ENCODE results near the gene OSBPL5. TPM values are rescaled to one million over a fixed set of nuclear protein-coding genes. Genes with fewer than 3 reads are reported as not detected.

Gene OSBPL5
- total RNA-seq, 2 donors from 2014 or later = 34.0 to 69.5 TPM

DNA sequence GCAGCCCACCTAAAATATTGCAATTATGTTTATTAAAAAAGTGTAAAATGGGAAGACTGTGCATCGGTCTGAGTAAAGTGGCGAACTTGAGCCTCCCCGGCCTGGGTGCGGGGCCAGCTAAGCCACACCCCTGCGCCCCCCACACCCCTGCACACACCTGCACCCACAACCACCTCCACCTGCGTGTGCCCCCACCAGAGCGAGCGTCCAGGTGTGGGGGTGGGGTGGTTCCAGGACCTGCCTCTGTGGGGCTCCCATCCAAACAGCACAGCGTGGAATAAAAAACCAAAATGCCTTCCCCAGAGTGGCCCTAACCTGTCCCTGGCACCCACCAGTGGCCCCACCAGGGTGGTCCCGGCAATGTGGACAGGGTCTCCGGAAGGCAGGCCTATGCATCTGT lies 77.7 kb downstream of the OSBPL5 start:
- DNase-seq = no peak
- H3K36me3 ChIP-seq = no peaks in the 10 kb centered on the region
- H3K4me3 ChIP-seq = no peak overlapping the region
- H3K27ac ChIP-seq = no peak overlapping the region
- TF ChIP-seq, protein P1, sequence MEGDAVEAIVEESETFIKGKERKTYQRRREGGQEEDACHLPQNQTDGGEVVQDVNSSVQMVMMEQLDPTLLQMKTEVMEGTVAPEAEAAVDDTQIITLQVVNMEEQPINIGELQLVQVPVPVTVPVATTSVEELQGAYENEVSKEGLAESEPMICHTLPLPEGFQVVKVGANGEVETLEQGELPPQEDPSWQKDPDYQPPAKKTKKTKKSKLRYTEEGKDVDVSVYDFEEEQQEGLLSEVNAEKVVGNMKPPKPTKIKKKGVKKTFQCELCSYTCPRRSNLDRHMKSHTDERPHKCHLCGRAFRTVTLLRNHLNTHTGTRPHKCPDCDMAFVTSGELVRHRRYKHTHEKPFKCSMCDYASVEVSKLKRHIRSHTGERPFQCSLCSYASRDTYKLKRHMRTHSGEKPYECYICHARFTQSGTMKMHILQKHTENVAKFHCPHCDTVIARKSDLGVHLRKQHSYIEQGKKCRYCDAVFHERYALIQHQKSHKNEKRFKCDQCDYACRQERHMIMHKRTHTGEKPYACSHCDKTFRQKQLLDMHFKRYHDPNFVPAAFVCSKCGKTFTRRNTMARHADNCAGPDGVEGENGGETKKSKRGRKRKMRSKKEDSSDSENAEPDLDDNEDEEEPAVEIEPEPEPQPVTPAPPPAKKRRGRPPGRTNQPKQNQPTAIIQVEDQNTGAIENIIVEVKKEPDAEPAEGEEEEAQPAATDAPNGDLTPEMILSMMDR (IDR thresholded peaks at IDR 0.05) = no peak
- H3K27me3 ChIP-seq = no peaks in the 10 kb centered on the region
- intact Hi-C loops (cut with DNase I) = no loop called here
- H3K4me1 ChIP-seq = peaks cover 6% of the 10 kb centered on the region
- H3K9me3 ChIP-seq = no peaks in the 10 kb centered on the region
- no peak overlapping the region for H3K9ac ChIP-seq (ENCODE audit: low read depth in 2 of 2, low read length in 2 of 2)

DNA sequence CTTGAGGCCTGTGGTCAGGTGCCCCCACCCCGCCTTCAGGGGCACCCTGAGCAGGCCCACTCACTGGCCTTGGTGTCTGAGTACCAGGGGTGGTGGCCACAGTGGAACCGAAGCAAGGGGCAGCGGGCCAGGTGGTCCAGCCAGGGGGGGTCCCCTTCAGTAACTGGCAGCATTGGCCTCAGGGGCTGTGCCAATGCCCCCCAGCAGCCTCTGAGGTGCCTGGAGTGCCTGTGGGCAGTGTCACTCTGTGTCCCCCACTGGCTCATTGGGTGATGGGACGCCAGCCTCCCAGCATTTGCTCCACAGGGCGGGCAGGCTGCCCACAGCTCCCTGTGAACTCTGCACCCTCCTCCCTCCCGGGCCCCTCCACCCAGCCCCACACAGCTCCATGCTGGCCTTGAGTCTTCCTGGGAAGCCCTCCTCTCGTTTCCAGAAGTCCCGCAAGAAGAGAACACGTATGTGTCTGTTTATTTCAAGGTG lies 78.4 kb downstream of the OSBPL5 start:
- no peak overlapping the region for H3K27ac ChIP-seq
- no peak overlapping the region for H3K4me3 ChIP-seq
- H3K27me3 ChIP-seq = no peaks in the 10 kb centered on the region
- H3K4me1 ChIP-seq = peaks cover 3% of the 10 kb centered on the region
- TF ChIP-seq, protein P1 (IDR thresholded peaks at IDR 0.05) = no peak
- intact Hi-C loops (cut with DNase I) = no loop called here
- DNase-seq = no peak
- H3K36me3 ChIP-seq = no peaks in the 10 kb centered on the region
- H3K9me3 ChIP-seq = no peaks in the 10 kb centered on the region
- H3K9ac ChIP-seq (ENCODE audit: low read depth in 2 of 2, low read length in 2 of 2) = no peak overlapping the region

DNA sequence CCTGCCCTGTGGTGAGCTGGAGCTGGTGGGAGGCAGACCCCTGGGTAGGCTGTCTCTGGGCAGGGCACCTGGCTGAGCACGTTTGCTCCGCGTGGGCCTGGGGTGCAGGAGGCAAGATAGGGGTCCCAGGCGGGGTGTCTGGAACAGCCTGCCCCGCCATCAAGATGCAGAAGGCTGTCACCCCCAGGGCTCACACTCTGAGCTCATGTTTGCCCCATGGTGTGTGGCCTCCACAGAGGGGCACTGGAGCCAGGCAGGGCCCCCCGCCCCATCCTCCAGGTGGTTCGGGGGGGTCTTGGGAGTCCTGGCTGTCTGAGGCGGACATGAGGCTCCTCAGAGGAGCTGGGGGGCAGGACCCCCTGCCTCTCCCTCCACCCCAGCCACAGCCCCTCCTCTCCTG lies 79.0 kb downstream of the OSBPL5 start:
- Histone ChIP-seq H3K27me3 (no peaks in the 10 kb centered on the region), H3K4me1 (no peaks in the 10 kb centered on the region), H3K27ac (no peak overlapping the region), H3K9ac (ENCODE audit: low read depth in 2 of 2, low read length in 2 of 2) (no peak overlapping the region), H3K9me3 (no peaks in the 10 kb centered on the region), H3K4me3 (no peak overlapping the region), H3K36me3 (no peaks in the 10 kb centered on the region)
- TF ChIP-seq, protein P1 (IDR thresholded peaks at IDR 0.05) = no peak
- intact Hi-C loops (cut with DNase I) = no loop called here
- no peak for DNase-seq

DNA sequence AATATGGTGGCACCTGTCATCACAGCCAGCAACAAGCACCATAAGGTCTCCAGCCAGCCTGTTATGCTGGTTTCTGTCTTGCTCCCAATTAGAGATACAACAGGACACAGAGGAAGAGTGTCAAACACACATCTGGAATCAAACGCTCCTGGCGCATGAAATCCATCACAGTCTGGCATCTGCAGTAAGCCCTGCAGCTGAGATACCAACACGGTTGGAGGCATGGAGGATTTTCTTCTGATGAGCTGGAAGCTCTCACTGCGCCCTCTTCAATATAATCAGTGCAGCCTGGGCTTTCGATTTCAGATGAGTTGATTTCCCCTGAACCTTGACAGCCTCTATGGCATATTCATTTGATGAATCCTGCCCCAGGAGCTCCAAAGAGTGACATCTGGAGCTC lies 80.1 kb downstream of the OSBPL5 start:
- intact Hi-C loops (cut with DNase I) = no loop called here

DNA sequence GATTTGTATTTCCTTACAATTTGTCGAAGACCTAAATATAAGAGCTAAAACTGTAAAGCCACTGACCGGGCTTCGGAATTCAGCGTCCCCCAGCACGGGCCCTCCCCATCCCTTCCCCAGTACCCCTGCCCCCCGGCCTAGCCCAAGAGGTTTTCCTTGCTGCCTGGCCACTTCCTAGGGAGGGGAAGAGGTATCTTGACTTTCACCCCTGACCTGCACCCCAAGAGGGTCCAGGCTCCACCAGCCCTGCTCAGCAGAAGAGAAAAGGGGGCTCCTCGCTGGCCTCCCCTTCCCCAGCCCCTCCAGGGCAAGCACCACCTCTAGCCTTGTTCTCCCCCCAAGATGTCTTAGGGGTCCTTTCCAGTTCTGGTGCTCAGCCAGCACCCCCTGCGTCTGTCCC lies 81.8 kb downstream of the OSBPL5 start:
- H3K9ac ChIP-seq (ENCODE audit: low read depth in 2 of 2, low read length in 2 of 2) = no peak overlapping the region
- H3K27ac ChIP-seq = no peak overlapping the region
- intact Hi-C loops (cut with DNase I) = no loop called here
- DNase-seq = no peak
- no peaks in the 10 kb centered on the region for H3K4me1 ChIP-seq
- H3K36me3 ChIP-seq = no peaks in the 10 kb centered on the region
- H3K4me3 ChIP-seq = no peak overlapping the region
- TF ChIP-seq, protein P1 (IDR thresholded peaks at IDR 0.05) = no peak
- no peaks in the 10 kb centered on the region for H3K27me3 ChIP-seq
- H3K9me3 ChIP-seq = no peaks in the 10 kb centered on the region

More for the DNA sequence above, 80.1 kb downstream of the OSBPL5 start:
- H3K9ac ChIP-seq (ENCODE audit: low read depth in 2 of 2, low read length in 2 of 2) = no peak overlapping the region
- no peak overlapping the region for H3K27ac ChIP-seq
- no peaks in the 10 kb centered on the region for H3K9me3 ChIP-seq
- no peaks in the 10 kb centered on the region for H3K27me3 ChIP-seq
- no peaks in the 10 kb centered on the region for H3K36me3 ChIP-seq
- no peak for DNase-seq
- no peaks in the 10 kb centered on the region for H3K4me1 ChIP-seq
- no peak overlapping the region for H3K4me3 ChIP-seq
- TF ChIP-seq, protein P1 (IDR thresholded peaks at IDR 0.05) = no peak

DNA sequence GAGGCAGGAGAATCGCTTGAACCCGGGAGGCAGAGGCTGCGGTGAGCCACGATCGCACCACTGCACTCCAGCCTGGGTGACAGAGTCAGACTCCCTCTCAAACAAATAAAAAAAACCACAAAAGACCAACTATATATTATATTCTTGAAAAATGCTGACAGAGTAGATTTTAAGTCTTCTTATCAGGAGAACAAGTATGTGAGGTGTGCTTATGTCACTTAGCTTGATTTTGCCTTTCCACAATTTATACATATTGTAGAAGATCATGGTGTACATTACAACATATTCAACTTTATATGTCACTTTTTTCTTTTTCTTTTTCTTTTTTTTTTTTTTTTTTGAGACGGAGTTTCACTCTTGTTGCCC lies 83.7 kb downstream of the OSBPL5 start:
- no peaks in the 10 kb centered on the region for H3K9me3 ChIP-seq
- no peak overlapping the region for H3K9ac ChIP-seq (ENCODE audit: low read depth in 2 of 2, low read length in 2 of 2)
- no peak overlapping the region for H3K4me3 ChIP-seq
- H3K27me3 ChIP-seq = no peaks in the 10 kb centered on the region
- no peaks in the 10 kb centered on the region for H3K36me3 ChIP-seq
- H3K4me1 ChIP-seq = no peaks in the 10 kb centered on the region
- no peak overlapping the region for H3K27ac ChIP-seq
- TF ChIP-seq, protein P1 (IDR thresholded peaks at IDR 0.05) = no peak
- DNase-seq = no peak
- intact Hi-C loops (cut with DNase I) = no loop called here

All from colonic mucosa (tissue), 4 donors.